ENCODE results near the gene DNAJC21. TPM values are rescaled to one million over a fixed set of nuclear protein-coding genes. Genes with fewer than 3 reads are reported as not detected.

DNAJC21 gene
- total and polyA plus RNA-seq, 2 experiments from 2014 or later: 35.7 to 37.4 TPM

DNA sequence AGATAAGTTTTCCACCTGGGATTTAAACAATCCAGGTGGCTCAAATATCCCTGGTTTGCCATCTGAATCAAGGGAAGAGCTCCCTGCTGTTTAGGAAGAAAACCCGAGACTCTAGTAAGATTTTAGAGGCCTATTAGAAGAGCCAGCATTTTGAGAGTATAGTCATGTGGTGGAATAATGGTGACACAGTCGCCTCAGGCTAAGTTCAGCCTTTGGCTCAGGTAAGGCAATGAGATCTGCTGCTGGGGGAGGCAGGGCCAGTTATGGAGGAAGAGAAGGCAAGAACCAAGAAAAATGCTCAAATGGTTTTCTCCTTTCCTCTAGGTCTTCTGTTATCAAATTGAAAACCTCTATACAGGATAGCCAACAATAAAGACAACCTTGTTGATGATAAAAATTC, 30.3 kb upstream of the DNAJC21 start (continued):
- TF ChIP-seq, protein P1, sequence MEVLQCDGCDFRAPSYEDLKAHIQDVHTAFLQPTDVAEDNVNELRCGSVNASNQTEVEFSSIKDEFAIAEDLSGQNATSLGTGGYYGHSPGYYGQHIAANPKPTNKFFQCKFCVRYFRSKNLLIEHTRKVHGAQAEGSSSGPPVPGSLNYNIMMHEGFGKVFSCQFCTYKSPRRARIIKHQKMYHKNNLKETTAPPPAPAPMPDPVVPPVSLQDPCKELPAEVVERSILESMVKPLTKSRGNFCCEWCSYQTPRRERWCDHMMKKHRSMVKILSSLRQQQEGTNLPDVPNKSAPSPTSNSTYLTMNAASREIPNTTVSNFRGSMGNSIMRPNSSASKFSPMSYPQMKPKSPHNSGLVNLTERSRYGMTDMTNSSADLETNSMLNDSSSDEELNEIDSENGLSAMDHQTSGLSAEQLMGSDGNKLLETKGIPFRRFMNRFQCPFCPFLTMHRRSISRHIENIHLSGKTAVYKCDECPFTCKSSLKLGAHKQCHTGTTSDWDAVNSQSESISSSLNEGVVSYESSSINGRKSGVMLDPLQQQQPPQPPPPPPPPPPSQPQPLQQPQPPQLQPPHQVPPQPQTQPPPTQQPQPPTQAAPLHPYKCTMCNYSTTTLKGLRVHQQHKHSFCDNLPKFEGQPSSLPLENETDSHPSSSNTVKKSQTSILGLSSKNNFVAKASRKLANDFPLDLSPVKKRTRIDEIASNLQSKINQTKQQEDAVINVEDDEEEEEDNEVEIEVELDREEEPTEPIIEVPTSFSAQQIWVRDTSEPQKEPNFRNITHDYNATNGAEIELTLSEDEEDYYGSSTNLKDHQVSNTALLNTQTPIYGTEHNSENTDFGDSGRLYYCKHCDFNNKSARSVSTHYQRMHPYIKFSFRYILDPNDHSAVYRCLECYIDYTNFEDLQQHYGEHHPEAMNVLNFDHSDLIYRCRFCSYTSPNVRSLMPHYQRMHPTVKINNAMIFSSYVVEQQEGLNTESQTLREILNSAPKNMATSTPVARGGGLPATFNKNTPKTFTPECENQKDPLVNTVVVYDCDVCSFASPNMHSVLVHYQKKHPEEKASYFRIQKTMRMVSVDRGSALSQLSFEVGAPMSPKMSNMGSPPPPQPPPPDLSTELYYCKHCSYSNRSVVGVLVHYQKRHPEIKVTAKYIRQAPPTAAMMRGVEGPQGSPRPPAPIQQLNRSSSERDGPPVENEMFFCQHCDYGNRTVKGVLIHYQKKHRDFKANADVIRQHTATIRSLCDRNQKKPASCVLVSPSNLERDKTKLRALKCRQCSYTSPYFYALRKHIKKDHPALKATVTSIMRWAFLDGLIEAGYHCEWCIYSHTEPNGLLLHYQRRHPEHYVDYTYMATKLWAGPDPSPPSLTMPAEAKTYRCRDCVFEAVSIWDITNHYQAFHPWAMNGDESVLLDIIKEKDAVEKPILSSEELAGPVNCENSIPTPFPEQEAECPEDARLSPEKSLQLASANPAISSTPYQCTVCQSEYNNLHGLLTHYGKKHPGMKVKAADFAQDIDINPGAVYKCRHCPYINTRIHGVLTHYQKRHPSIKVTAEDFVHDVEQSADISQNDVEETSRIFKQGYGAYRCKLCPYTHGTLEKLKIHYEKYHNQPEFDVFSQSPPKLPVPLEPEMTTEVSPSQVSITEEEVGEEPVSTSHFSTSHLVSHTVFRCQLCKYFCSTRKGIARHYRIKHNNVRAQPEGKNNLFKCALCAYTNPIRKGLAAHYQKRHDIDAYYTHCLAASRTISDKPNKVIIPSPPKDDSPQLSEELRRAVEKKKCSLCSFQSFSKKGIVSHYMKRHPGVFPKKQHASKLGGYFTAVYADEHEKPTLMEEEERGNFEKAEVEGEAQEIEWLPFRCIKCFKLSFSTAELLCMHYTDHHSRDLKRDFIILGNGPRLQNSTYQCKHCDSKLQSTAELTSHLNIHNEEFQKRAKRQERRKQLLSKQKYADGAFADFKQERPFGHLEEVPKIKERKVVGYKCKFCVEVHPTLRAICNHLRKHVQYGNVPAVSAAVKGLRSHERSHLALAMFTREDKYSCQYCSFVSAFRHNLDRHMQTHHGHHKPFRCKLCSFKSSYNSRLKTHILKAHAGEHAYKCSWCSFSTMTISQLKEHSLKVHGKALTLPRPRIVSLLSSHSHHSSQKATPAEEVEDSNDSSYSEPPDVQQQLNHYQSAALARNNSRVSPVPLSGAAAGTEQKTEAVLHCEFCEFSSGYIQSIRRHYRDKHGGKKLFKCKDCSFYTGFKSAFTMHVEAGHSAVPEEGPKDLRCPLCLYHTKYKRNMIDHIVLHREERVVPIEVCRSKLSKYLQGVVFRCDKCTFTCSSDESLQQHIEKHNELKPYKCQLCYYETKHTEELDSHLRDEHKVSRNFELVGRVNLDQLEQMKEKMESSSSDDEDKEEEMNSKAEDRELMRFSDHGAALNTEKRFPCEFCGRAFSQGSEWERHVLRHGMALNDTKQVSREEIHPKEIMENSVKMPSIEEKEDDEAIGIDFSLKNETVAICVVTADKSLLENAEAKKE (CRISPR knock-in tag; IDR thresholded peaks at IDR 0.05): no peak
- TF ChIP-seq, protein P2, sequence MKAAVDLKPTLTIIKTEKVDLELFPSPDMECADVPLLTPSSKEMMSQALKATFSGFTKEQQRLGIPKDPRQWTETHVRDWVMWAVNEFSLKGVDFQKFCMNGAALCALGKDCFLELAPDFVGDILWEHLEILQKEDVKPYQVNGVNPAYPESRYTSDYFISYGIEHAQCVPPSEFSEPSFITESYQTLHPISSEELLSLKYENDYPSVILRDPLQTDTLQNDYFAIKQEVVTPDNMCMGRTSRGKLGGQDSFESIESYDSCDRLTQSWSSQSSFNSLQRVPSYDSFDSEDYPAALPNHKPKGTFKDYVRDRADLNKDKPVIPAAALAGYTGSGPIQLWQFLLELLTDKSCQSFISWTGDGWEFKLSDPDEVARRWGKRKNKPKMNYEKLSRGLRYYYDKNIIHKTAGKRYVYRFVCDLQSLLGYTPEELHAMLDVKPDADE (IDR thresholded peaks at IDR 0.05): no peak
- no peak for TF ChIP-seq CREB1 (CRISPR knock-in tag; IDR thresholded peaks at IDR 0.05; ENCODE audit: low read depth)
- no peak for TF ChIP-seq POLR2AphosphoS5 (IDR thresholded peaks at IDR 0.05; ENCODE audit: low read depth)
- no peak for TF ChIP-seq NANOG (IDR thresholded peaks at IDR 0.05; ENCODE audit: borderline replicate concordance)
- no peak for TF ChIP-seq JUNB (IDR thresholded peaks at IDR 0.05; ENCODE audit: unreplicated experiment)
- TF ChIP-seq REST (IDR thresholded peaks at IDR 0.05; ENCODE audit: unreplicated experiment): no peak

Measured in GM23338 (cell line).